ENCODE results near the gene TBL3. TPM values are rescaled to one million over a fixed set of nuclear protein-coding genes. Genes with fewer than 3 reads are reported as not detected.

The TBL3 gene
- total RNA-seq, 1 experiment from 2014 or later, result 73.4 TPM

DNA sequence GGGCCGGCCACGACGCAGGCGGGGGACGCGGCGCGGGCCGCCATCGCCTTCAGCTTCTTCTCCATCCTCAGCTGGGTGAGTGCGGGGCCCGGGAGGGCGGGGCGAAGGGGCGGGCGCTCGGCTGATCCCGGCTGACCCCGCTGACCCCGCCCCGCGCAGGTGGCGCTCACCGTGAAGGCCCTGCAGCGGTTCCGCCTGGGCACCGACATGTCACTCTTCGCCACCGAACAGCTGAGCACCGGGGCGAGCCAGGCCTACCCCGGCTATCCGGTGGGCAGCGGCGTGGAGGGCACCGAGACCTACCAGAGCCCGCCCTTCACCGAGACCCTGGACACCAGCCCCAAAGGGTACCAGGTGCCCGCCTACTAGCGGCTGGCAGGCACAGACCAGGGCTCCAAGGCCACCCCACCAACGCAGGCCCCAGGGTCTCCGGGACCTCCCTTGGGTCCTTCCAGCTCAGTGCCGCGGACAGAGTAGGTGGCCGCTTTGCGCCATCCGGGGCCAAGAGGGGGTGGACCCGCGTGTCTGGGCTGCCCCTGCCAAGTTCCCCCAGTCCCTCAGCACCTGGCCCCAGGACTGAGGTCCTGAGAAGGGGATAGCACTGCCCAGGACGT, 21.0 kb downstream of the TBL3 start (continued):
- TF ChIP-seq, protein P1, sequence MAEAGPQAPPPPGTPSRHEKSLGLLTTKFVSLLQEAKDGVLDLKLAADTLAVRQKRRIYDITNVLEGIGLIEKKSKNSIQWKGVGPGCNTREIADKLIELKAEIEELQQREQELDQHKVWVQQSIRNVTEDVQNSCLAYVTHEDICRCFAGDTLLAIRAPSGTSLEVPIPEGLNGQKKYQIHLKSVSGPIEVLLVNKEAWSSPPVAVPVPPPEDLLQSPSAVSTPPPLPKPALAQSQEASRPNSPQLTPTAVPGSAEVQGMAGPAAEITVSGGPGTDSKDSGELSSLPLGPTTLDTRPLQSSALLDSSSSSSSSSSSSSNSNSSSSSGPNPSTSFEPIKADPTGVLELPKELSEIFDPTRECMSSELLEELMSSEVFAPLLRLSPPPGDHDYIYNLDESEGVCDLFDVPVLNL (CRISPR knock-in tag; IDR thresholded peaks at IDR 0.05; ENCODE audit: borderline replicate concordance, low read depth), result no peak

DNA sequence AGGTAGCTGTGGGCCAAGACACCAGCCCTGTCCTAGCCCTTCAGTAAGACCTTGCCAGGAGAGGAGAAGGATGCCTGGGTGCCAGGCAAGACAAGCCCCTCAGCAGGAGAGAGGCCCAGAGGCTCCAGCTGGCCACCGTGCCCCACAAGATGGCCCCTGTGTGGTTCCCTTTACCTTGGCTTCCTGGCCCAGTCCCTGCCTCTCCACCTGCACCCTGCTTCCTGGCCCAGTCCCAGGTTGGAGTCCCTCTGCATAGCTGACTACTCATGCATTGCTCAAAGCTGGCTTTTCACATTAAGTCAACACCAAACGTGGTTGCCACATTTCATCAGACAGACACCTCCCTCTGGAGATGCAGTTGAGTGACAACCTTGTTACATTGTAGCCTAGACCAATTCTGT, 21.9 kb downstream of the TBL3 start:
- Mint-ChIP-seq H3K9me3 (no peaks in the 10 kb centered on the region), H3K4me3 (peak overlapping the region; percentile 55), H3K27me3 (ENCODE audit: low read depth) (peaks cover 20% of the 10 kb centered on the region), H3K4me1 (peaks cover 14% of the 10 kb centered on the region), H3K27ac (no peak overlapping the region), H3K36me3 (peaks cover 11% of the 10 kb centered on the region)
- ATAC-seq (no peak), DNase-seq (ENCODE audit: low spot score) (no peak)
- POLR2A ChIA-PET, result interaction anchor here (1.3 kb wide), 1 partner anchor 97 kb away, joined by 4 read pairs; no protein-coding TSS in a partner anchor
- no peak for TF ChIP-seq FOXJ3 (CRISPR knock-in tag; IDR thresholded peaks at IDR 0.05; ENCODE audit: borderline replicate concordance)
- peak; percentile 91 for TF ChIP-seq GABPB1 (CRISPR knock-in tag; IDR thresholded peaks at IDR 0.05)
- CTCF ChIA-PET, result interaction anchor here (1.0 to 6.4 kb wide), 4 partner anchors 9 to 65 kb away, joined by 3 to 59 read pairs (median 4); partner anchors contain the start of genes GFER and NPW

DNA sequence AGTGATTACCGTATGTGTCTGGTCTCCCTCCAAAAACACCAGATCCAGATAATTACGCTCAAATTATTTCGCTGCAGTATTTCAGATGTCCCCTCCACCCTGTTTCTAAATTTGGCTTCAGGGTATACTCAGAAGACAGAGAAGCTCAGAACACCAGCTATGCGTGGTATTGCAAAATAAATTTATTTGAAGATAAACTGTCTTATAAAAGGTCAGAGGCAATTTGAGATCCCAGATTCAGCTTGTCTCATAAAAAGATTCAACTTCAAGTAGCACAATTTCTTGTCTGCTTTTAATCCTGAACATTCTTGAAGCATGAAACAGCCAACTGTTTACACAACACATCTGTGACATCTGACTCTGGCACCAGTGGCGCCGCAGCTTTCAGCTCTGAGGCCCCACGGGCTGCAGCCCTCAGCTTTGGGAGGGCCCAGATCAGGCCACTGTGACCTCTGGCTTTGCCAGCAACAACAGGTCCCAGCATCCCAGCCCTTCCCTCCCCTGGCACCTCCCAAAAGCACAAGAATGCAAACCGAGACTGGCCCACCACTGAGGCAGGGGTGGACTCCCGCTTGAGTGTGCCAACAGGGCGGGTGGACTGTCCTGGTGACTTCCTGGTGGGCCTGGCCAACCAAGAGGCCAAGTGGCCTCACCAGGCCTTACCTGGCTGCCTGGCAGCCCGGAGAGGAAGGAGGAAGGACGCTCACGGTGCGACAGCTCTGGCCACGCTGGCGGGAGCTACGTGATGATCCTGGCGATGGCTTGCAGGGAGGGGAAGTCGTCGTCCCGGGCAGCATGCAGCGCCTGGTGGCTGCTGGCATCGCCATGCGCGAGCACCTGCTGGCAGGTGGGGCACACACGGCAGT, 25.9 kb downstream of the TBL3 start:
- Mint-ChIP-seq H3K27me3 (ENCODE audit: low read depth) (no peaks in the 10 kb centered on the region; the same call in 1 of the 2 replicates), H3K4me1 (0 out of 2 replicates have a peak, but pooled peaks cover 3% of the 10 kb centered on the region), H3K9me3 (no peaks in the 10 kb centered on the region), H3K27ac (no peak overlapping the region), H3K4me3 (no peak overlapping the region), H3K36me3 (peaks cover 24% of the 10 kb centered on the region)
- CTCF ChIA-PET, result interaction anchor here (0.7 to 2.7 kb wide), 3 partner anchors 19 to 143 kb away, joined by 3 to 9 read pairs (median 4); no protein-coding TSS in a partner anchor
- ATAC-seq (no peak), DNase-seq (ENCODE audit: low spot score) (no peak)
- POLR2A ChIA-PET, result interaction anchor here (0.6 to 1.2 kb wide), 2 partner anchors 33 to 46 kb away, joined by 3 to 4 read pairs; partner anchors contain the start of gene RPS2
- TF ChIP-seq, protein P2, sequence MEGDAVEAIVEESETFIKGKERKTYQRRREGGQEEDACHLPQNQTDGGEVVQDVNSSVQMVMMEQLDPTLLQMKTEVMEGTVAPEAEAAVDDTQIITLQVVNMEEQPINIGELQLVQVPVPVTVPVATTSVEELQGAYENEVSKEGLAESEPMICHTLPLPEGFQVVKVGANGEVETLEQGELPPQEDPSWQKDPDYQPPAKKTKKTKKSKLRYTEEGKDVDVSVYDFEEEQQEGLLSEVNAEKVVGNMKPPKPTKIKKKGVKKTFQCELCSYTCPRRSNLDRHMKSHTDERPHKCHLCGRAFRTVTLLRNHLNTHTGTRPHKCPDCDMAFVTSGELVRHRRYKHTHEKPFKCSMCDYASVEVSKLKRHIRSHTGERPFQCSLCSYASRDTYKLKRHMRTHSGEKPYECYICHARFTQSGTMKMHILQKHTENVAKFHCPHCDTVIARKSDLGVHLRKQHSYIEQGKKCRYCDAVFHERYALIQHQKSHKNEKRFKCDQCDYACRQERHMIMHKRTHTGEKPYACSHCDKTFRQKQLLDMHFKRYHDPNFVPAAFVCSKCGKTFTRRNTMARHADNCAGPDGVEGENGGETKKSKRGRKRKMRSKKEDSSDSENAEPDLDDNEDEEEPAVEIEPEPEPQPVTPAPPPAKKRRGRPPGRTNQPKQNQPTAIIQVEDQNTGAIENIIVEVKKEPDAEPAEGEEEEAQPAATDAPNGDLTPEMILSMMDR (IDR thresholded peaks at IDR 0.05), result no peak
- TF ChIP-seq OVOL2 (CRISPR knock-in tag; IDR thresholded peaks at IDR 0.05; ENCODE audit: borderline replicate concordance), result no peak
- no peak for TF ChIP-seq ELF4 (CRISPR knock-in tag; IDR thresholded peaks at IDR 0.05; ENCODE audit: low read depth)
- no peak for TF ChIP-seq EMX1 (CRISPR knock-in tag; IDR thresholded peaks at IDR 0.05)
- TF ChIP-seq NFYB (CRISPR knock-in tag; conservative IDR thresholded peaks at IDR 0.05; ENCODE audit: low read depth), result no peak
- TF ChIP-seq, protein P3, sequence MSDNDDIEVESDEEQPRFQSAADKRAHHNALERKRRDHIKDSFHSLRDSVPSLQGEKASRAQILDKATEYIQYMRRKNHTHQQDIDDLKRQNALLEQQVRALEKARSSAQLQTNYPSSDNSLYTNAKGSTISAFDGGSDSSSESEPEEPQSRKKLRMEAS (CRISPR knock-in tag; IDR thresholded peaks at IDR 0.05), result no peak
- no peak for TF ChIP-seq NR1H2 (CRISPR knock-in tag; IDR thresholded peaks at IDR 0.05)
- TF ChIP-seq PRRX2 (CRISPR knock-in tag; IDR thresholded peaks at IDR 0.05), result no peak
- TF ChIP-seq GRHL2 (CRISPR knock-in tag; IDR thresholded peaks at IDR 0.05; ENCODE audit: insufficient replicate concordance, severe bottlenecking), result no peak
- no peak for TF ChIP-seq ZNF263 (CRISPR knock-in tag; IDR thresholded peaks at IDR 0.05; ENCODE audit: low read depth)
- TF ChIP-seq, protein P4, sequence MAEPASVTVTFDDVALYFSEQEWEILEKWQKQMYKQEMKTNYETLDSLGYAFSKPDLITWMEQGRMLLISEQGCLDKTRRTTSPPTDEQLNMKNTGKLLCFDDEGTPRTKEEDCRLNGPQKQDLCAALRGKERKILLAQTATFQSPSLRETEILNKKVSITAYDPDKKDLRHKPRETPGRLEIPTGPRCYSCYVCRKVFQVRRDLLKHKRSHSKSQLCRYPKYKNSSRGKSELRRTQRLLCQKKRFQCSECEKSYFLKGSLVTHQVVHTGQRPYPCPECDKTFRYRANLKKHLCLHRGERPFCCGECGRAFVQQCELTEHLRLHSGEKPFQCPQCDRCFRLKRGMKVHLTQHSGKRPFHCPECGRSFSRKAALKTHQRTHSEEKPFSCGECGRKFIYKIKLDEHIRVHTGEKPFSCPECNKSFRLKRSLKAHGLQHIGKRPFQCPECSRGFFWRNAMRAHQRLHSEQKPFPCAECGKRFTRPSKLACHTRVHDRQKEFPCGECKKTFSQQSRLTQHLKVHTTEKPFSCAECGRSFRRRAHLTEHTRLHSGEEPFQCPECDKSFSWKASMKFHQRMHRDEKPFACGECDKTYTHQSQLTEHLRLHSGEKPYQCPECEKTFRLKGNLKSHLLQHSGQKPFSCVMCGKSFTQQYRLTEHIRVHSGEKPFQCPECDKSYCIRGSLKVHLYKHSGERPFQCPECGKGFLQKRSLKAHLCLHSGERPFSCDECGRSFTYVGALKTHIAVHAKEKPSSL (CRISPR knock-in tag; conservative IDR thresholded peaks at IDR 0.05), result no peak
- TF ChIP-seq IRF2 (CRISPR knock-in tag; IDR thresholded peaks at IDR 0.05; ENCODE audit: borderline replicate concordance, low read depth), result no peak
- no peak for TF ChIP-seq FOXJ3 (CRISPR knock-in tag; IDR thresholded peaks at IDR 0.05; ENCODE audit: borderline replicate concordance)
- TF ChIP-seq ZNF232 (CRISPR knock-in tag; IDR thresholded peaks at IDR 0.05), result no peak
- TF ChIP-seq, protein P5, sequence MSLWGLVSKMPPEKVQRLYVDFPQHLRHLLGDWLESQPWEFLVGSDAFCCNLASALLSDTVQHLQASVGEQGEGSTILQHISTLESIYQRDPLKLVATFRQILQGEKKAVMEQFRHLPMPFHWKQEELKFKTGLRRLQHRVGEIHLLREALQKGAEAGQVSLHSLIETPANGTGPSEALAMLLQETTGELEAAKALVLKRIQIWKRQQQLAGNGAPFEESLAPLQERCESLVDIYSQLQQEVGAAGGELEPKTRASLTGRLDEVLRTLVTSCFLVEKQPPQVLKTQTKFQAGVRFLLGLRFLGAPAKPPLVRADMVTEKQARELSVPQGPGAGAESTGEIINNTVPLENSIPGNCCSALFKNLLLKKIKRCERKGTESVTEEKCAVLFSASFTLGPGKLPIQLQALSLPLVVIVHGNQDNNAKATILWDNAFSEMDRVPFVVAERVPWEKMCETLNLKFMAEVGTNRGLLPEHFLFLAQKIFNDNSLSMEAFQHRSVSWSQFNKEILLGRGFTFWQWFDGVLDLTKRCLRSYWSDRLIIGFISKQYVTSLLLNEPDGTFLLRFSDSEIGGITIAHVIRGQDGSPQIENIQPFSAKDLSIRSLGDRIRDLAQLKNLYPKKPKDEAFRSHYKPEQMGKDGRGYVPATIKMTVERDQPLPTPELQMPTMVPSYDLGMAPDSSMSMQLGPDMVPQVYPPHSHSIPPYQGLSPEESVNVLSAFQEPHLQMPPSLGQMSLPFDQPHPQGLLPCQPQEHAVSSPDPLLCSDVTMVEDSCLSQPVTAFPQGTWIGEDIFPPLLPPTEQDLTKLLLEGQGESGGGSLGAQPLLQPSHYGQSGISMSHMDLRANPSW (CRISPR knock-in tag; conservative IDR thresholded peaks at IDR 0.05; ENCODE audit: low read depth), result no peak
- TF ChIP-seq, protein P6, sequence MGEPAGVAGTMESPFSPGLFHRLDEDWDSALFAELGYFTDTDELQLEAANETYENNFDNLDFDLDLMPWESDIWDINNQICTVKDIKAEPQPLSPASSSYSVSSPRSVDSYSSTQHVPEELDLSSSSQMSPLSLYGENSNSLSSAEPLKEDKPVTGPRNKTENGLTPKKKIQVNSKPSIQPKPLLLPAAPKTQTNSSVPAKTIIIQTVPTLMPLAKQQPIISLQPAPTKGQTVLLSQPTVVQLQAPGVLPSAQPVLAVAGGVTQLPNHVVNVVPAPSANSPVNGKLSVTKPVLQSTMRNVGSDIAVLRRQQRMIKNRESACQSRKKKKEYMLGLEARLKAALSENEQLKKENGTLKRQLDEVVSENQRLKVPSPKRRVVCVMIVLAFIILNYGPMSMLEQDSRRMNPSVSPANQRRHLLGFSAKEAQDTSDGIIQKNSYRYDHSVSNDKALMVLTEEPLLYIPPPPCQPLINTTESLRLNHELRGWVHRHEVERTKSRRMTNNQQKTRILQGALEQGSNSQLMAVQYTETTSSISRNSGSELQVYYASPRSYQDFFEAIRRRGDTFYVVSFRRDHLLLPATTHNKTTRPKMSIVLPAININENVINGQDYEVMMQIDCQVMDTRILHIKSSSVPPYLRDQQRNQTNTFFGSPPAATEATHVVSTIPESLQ (CRISPR knock-in tag; IDR thresholded peaks at IDR 0.05), result no peak
- no peak for TF ChIP-seq JAZF1 (CRISPR knock-in tag; IDR thresholded peaks at IDR 0.05)
- TF ChIP-seq FOXP1 (CRISPR knock-in tag; IDR thresholded peaks at IDR 0.05; ENCODE audit: borderline replicate concordance), result no peak
